Gastroesophageal sphincter (tissue), 4 donors: ENCODE results near the gene EPO. TPM values are rescaled to one million over a fixed set of nuclear protein-coding genes. Genes with fewer than 3 reads are reported as not detected.

ENCODE experiments used
- ATAC-seq: fragments of 150-250 bp; one replicate; pipeline ENCODE4 v1.9.1; 2016; ENCODE audit warnings: mild to moderate bottlenecking, moderate library complexity
- H3K27ac ChIP-seq, 4 donors: fragments of 200-600 bp; sonication (generic) in 3 of 4; 1 replicate in 3 of 4; 2 replicates in 1 of 4; pipeline ENCODE4 v1.5.1; 2016 to 2019
- H3K27me3 ChIP-seq: fragments of 200-600 bp; sonication (generic); one replicate; pipeline ENCODE4 v1.5.1; 2019
- H3K36me3 ChIP-seq, 2 donors: fragments of 200-600 bp; sonication (generic); one replicate each; pipeline ENCODE4 v1.5.1; 2019; ENCODE audit warnings: control low read depth in 1 of 2
- H3K4me1 ChIP-seq, 3 donors: fragments of 200-600 bp; sonication (generic); 1 replicate in 2 of 3; 2 replicates in 1 of 3; pipeline ENCODE4 v1.5.1; 2016 to 2019; ENCODE audit warnings: control low read depth in 2 of 3
- H3K4me3 ChIP-seq, 2 donors: fragments of 200-600 bp; sonication (generic); one replicate each; pipeline ENCODE4 v1.5.1; 2019; ENCODE audit warnings: mild to moderate bottlenecking in 1 of 2, moderate library complexity in 1 of 2
- H3K9me3 ChIP-seq, 3 donors: fragments of 200-600 bp; sonication (generic); one replicate each; pipeline ENCODE4 v1.5.1; 2017 to 2019; ENCODE audit warnings: control low read depth in 2 of 3
- CTCF ChIP-seq, 4 experiments: fragments of 200-600 bp in 2 of 4; fragments of 450-650 bp in 2 of 4; sonication (generic) in 1 of 4; IDR thresholded peaks; one replicate each; pipeline ENCODE4 v1.5.1; 2017 to 2019; ENCODE audit warnings: antibody characterized with exemption in 4 of 4, mild to moderate bottlenecking in 2 of 4, moderate library complexity in 2 of 4
- EP300 ChIP-seq: sonication (generic); formaldehyde crosslinking; IDR thresholded peaks from one replicate; pipeline ENCODE4 v1.6.1; 2017; ENCODE audit warnings: antibody characterized with exemption, mild to moderate bottlenecking
- POLR2A ChIP-seq, 2 donors: fragments of 450-650 bp; IDR thresholded peaks; one replicate each; pipeline ENCODE4 v1.6.1; 2017; ENCODE audit warnings: antibody characterized with exemption in 2 of 2, mild to moderate bottlenecking in 2 of 2, moderate library complexity in 1 of 2
- POLR2AphosphoS5 ChIP-seq: sonication (generic); formaldehyde crosslinking; IDR thresholded peaks from one replicate; pipeline ENCODE4 v1.6.1; 2017; ENCODE audit warnings: antibody characterized with exemption
- WGBS, 2 donors: methylation state at CpG; one replicate each; pipeline ENCODE4 v1.1.5; 2018; ENCODE audit warnings: low coverage in 1 of 2; 5-methylcytosine and 5-hydroxymethylcytosine counted together
- total RNA-seq, 4 donors: library from RNA; depleted of rRNA; stranded (reverse); fragments of >200 nt; gene quantifications; one replicate each; pipeline ENCODE4 v1.1.0, GENCODE V29; 2016

Gene EPO
- total RNA-seq, 4 donors from 2014 or later = not detected

GRCh38 chr7:100681491-100682227 lies 38.6 kb upstream of the EPO start:
- no peak overlapping the region for H3K4me3 ChIP-seq
- no peaks in the 10 kb centered on the region for H3K27me3 ChIP-seq
- no peaks in the 10 kb centered on the region for H3K9me3 ChIP-seq
- TF ChIP-seq POLR2AphosphoS5 (no peak), EP300 (no peak), CTCF (IDR thresholded peaks at IDR 0.05) (no peak), POLR2A (IDR thresholded peaks at IDR 0.05) (no peak)
- peaks cover 0 to 98% of the 10 kb centered on the region in 2 donors for H3K36me3 ChIP-seq
- peaks cover 0 to 47% (median 17%) of the 10 kb centered on the region in 3 donors for H3K4me1 ChIP-seq
- peak overlapping the region in 2 of 4 donors; percentile 35 to 99 for H3K27ac ChIP-seq
- no peak for ATAC-seq
- WGBS, 2 donors = 56% methylated on average over 4 of the region's 29 CpGs; no CpG with 5 or more reads in 1 of the 2 donors

GRCh38 chr7:100682228-100682741 lies 38.0 kb upstream of the EPO start:
- TF ChIP-seq CTCF (IDR thresholded peaks at IDR 0.05) = no peak
- no peak for TF ChIP-seq POLR2AphosphoS5
- no peak for TF ChIP-seq POLR2A (IDR thresholded peaks at IDR 0.05)
- no peak for TF ChIP-seq EP300
- H3K9me3 ChIP-seq = no peaks in the 10 kb centered on the region
- H3K4me1 ChIP-seq = peaks cover 0 to 47% (median 16%) of the 10 kb centered on the region in 3 donors
- H3K27me3 ChIP-seq = no peaks in the 10 kb centered on the region
- peaks cover 0 to 98% of the 10 kb centered on the region in 2 donors for H3K36me3 ChIP-seq
- H3K27ac ChIP-seq = peak overlapping the region in 2 of 4 donors; percentile 35 to 99
- ATAC-seq = no peak
- H3K4me3 ChIP-seq = no peak overlapping the region
- WGBS, 2 donors = no CpG with 5 or more reads among the region's 25 CpGs

GRCh38 chr7:100682991-100683658 lies 37.1 kb upstream of the EPO start:
- H3K27ac ChIP-seq = peak overlapping the region in 2 of 4 donors; percentile 35 to 99
- no peak for ATAC-seq
- no peak overlapping the region for H3K4me3 ChIP-seq
- no peak for TF ChIP-seq POLR2A (IDR thresholded peaks at IDR 0.05)
- TF ChIP-seq CTCF (IDR thresholded peaks at IDR 0.05) = no peak
- TF ChIP-seq EP300 = no peak
- peaks cover 0 to 98% of the 10 kb centered on the region in 2 donors for H3K36me3 ChIP-seq
- H3K9me3 ChIP-seq = no peaks in the 10 kb centered on the region
- WGBS, 2 donors = 83% methylated on average over 13 of the region's 28 CpGs; no CpG with 5 or more reads in 1 of the 2 donors
- no peaks in the 10 kb centered on the region for H3K27me3 ChIP-seq
- peaks cover 0 to 47% (median 17%) of the 10 kb centered on the region in 3 donors for H3K4me1 ChIP-seq

GRCh38 chr7:100683659-100684533 lies 36.4 kb upstream of the EPO start:
- Histone ChIP-seq H3K36me3 (peaks cover 0 to 98% of the 10 kb centered on the region in 2 donors), H3K4me3 (no peak overlapping the region), H3K27ac (no peak overlapping the region), H3K9me3 (no peaks in the 10 kb centered on the region), H3K4me1 (peaks cover 0 to 48% (median 17%) of the 10 kb centered on the region in 3 donors), H3K27me3 (no peaks in the 10 kb centered on the region)
- WGBS, 2 donors = no CpG with 5 or more reads among the region's 37 CpGs
- ATAC-seq = no peak
- TF ChIP-seq POLR2A (IDR thresholded peaks at IDR 0.05) (no peak), CTCF (IDR thresholded peaks at IDR 0.05) (no peak), EP300 (no peak), POLR2AphosphoS5 (no peak)
